Measurements from ENCODE around the gene LAMC3. TPM values are rescaled to one million over a fixed set of nuclear protein-coding genes. Genes with fewer than 3 reads are reported as not detected.

LAMC3 gene
- total and polyA plus RNA-seq, 8 donors: 0.61 to 9.6 (median 0.93) TPM; not detected in 1

DNA sequence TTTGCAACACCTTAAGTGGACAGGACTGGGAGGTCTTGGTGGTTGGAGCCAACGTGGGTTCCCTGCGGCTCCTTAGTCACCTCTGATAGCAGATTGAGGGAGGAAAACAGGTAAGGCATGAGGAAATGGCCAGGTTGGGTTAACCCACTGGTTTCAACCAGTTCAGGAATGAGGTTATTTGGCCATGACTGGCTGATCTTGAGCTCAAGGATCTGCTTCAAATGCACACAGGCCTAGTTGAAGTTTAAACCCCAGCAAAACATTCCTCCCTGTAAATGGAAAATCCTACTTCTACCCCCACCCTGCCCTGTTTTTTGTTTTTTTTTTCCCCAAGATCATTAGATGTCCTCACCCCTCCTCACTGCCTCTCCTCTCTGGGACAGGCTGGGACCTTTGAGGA lies 113.2 kb downstream of the LAMC3 start:
- Histone ChIP-seq H3K27ac (no peak overlapping the region), H3K4me1 (peaks cover 18 to 21% (median 20%) of the 10 kb centered on the region in 4 donors), H3K9me3 (no peaks in the 10 kb centered on the region), H3K36me3 (peaks cover 0 to 8% (median 2%) of the 10 kb centered on the region in 4 donors), H3K27me3 (no peaks in the 10 kb centered on the region), H3K4me3 (no peak overlapping the region)
- intact Hi-C loops (cut with DNase I; ENCODE audit: low total_unique reads): no loop called here
- TF ChIP-seq POLR2A (IDR thresholded peaks at IDR 0.05) (no peak), POLR2AphosphoS5 (IDR thresholded peaks at IDR 0.05) (no peak), EP300 (IDR thresholded peaks at IDR 0.05) (no peak)
- TF ChIP-seq, protein P1, sequence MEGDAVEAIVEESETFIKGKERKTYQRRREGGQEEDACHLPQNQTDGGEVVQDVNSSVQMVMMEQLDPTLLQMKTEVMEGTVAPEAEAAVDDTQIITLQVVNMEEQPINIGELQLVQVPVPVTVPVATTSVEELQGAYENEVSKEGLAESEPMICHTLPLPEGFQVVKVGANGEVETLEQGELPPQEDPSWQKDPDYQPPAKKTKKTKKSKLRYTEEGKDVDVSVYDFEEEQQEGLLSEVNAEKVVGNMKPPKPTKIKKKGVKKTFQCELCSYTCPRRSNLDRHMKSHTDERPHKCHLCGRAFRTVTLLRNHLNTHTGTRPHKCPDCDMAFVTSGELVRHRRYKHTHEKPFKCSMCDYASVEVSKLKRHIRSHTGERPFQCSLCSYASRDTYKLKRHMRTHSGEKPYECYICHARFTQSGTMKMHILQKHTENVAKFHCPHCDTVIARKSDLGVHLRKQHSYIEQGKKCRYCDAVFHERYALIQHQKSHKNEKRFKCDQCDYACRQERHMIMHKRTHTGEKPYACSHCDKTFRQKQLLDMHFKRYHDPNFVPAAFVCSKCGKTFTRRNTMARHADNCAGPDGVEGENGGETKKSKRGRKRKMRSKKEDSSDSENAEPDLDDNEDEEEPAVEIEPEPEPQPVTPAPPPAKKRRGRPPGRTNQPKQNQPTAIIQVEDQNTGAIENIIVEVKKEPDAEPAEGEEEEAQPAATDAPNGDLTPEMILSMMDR (IDR thresholded peaks at IDR 0.05): no peak
- no peak for DNase-seq
- WGBS, 5 donors: 48 to 84% (median 55%) methylated on average over 2 of the region's 2 CpGs

DNA sequence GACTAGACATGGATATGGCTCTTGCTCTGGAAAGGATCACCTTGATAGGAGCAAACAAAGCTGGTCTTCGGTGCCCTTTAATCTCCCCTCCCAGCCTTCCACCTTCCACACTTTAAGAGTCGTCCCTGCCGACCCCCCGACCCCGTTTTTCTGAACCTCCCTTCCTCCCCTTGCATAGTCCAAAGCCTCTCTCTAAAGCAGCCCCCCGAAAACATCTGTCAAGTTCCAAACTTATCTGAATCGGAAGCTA lies 116.0 kb downstream of the LAMC3 start:
- no peaks in the 10 kb centered on the region for H3K27me3 ChIP-seq
- intact Hi-C loops (cut with DNase I; ENCODE audit: low total_unique reads): no loop called here
- 0 to 3% (median 0%) methylated on average over 7 of the region's 7 CpGs for WGBS, 5 donors
- no peak for DNase-seq
- H3K4me1 ChIP-seq: peaks cover 21 to 31% (median 24%) of the 10 kb centered on the region in 4 donors
- H3K4me3 ChIP-seq: peak overlapping the region; percentile 90 to 98 (median 95)
- peak overlapping the region; percentile 73 to 93 (median 92) for H3K27ac ChIP-seq
- H3K9me3 ChIP-seq: no peaks in the 10 kb centered on the region
- H3K36me3 ChIP-seq: peaks cover 24 to 36% (median 30%) of the 10 kb centered on the region in 4 donors
- TF ChIP-seq, protein P1 (IDR thresholded peaks at IDR 0.05): no peak
- TF ChIP-seq POLR2A (IDR thresholded peaks at IDR 0.05): no peak
- no peak for TF ChIP-seq EP300 (IDR thresholded peaks at IDR 0.05)
- no peak for TF ChIP-seq POLR2AphosphoS5 (IDR thresholded peaks at IDR 0.05)

DNA sequence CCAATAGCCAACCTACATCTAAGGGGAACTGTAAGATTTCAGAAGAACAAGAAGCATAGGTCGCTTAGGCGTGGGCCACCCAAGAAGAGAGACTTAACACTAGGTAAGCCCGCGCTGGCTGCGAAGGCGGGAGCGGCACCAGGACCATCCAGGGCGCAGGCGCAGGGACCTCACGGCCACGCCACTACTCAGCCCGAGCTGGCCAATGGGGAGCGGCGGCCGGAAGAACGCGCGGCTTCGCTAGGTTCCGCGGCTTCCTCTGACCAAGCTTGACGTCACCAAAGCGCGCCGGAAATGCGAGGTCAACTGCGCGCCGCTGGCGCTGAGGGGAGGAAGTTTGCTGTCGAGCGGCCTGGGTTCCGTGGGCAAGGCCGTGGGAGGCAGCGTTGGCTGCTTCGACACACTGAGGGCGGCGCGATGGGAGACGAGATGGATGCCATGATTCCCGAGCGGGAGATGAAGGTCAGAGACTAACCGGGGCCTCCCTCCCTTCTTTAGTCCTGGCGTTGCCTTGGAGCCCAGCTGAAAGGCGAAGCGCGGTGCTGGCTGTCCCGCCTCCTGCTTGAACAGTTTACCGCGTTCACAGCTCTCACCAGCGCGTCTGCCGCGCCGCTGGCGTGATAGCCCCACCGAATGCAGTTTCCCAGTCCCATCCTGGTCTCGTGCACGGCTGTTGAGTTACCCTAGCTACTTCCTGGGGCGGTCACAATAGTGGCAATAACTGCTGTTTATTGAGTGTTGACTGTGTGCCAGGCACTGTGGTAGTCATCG lies 116.5 kb downstream of the LAMC3 start, which contains the start of gene NUP214:
Gene NUP214, plus strand, starts transcription at position 299 of the 771 bp plus-strand sequence. Its CDS starts 119 bp downstream, at position 418.
- H3K9me3 ChIP-seq: no peaks in the 10 kb centered on the region
- peaks cover 28 to 37% (median 35%) of the 10 kb centered on the region in 4 donors for H3K36me3 ChIP-seq
- peak within 1 kb of the TSS; percentile 90 to 98 (median 95) for H3K4me3 ChIP-seq
- TF ChIP-seq, protein P1 (IDR thresholded peaks at IDR 0.05): peak in 1 of 7 experiments; percentile 35
- TF ChIP-seq POLR2A (IDR thresholded peaks at IDR 0.05) (peak in 2 of 4 donors; percentile 25 to 82), POLR2AphosphoS5 (IDR thresholded peaks at IDR 0.05) (peak; percentile 97 to 99 (median 98)), EP300 (IDR thresholded peaks at IDR 0.05) (no peak)
- H3K27me3 ChIP-seq: no peaks in the 10 kb centered on the region
- DNase-seq: peak; percentile 100
- intact Hi-C loops (cut with DNase I; ENCODE audit: low total_unique reads): no loop called here
- H3K27ac ChIP-seq: peak within 1 kb of the TSS; percentile 84 to 93 (median 92)
- 0 to 1% (median 0%) methylated on average over 31 to 61 of the region's 61 CpGs for WGBS, 5 donors
- H3K4me1 ChIP-seq: peaks cover 21 to 31% (median 24%) of the 10 kb centered on the region in 4 donors

DNA sequence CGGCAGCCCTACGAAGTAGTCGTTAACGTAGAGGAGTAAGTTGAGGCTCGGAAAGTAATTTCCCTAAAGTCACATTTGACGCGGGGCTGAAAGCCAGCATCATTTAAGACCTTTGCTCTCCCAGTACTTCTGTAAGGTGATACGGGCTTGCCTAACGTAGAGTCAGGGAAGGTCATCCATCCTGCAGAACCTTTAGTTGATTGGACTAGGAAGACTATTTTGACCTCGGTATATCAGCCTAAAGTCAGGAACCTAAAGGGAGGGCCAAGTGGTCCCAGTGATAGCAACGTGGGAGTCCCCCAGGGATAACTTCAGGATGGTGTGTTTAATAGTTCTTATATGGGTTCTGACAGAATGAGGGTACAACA lies 117.1 kb downstream of the LAMC3 start:
- 0 to 1% (median 0%) methylated on average over 11 of the region's 11 CpGs for WGBS, 5 donors

More for the DNA sequence above, 117.1 kb downstream of the LAMC3 start:
- Histone ChIP-seq H3K4me3 (peak overlapping the region; percentile 90 to 98 (median 95)), H3K36me3 (peaks cover 30 to 43% (median 38%) of the 10 kb centered on the region in 4 donors), H3K9me3 (no peaks in the 10 kb centered on the region), H3K4me1 (peaks cover 21 to 31% (median 24%) of the 10 kb centered on the region in 4 donors), H3K27ac (peak overlapping the region; percentile 84 to 93 (median 92)), H3K27me3 (no peaks in the 10 kb centered on the region)
- intact Hi-C loops (cut with DNase I; ENCODE audit: low total_unique reads): no loop called here
- TF ChIP-seq POLR2AphosphoS5 (IDR thresholded peaks at IDR 0.05) (no peak), POLR2A (IDR thresholded peaks at IDR 0.05) (no peak), EP300 (IDR thresholded peaks at IDR 0.05) (no peak)
- TF ChIP-seq, protein P1 (IDR thresholded peaks at IDR 0.05): no peak
- no peak for DNase-seq

Data from stomach (tissue), 9 donors.